NB4 (cell line): ENCODE measurements around the gene IGFBP3.

ENCODE experiments used
- DNase-seq: peaks from one replicate; pipeline ENCODE4 v3.0.0; 2010; ENCODE audit warnings: low read depth
- H3K4me3 ChIP-seq: one replicate; pipeline ENCODE4 v1.5.1; 2011; ENCODE audit warnings: mild to moderate bottlenecking, low read depth, low read length, moderate library complexity
- MYC ChIP-seq: IDR thresholded peaks from 2 replicates; pipeline ENCODE4 v1.6.1; 2011; ENCODE audit warnings: low read depth, low read length
- POLR2A ChIP-seq: IDR thresholded peaks from 2 replicates; pipeline ENCODE4 v1.6.1; 2011; ENCODE audit warnings: mild to moderate bottlenecking; ENCODE audit not compliant: insufficient read length; ENCODE audit errors: extremely low read depth
- TF ChIP-seq, protein P1 (sequence below): IDR thresholded peaks from 2 replicates; pipeline ENCODE4 v1.6.1; 2011; ENCODE audit warnings: low read depth, low read length
- TF ChIP-seq, protein P2 (sequence below): IDR thresholded peaks from one replicate; pipeline ENCODE4 v1.5.1; 2012; ENCODE audit warnings: low read depth, low read length

Gene IGFBP3

DNA sequence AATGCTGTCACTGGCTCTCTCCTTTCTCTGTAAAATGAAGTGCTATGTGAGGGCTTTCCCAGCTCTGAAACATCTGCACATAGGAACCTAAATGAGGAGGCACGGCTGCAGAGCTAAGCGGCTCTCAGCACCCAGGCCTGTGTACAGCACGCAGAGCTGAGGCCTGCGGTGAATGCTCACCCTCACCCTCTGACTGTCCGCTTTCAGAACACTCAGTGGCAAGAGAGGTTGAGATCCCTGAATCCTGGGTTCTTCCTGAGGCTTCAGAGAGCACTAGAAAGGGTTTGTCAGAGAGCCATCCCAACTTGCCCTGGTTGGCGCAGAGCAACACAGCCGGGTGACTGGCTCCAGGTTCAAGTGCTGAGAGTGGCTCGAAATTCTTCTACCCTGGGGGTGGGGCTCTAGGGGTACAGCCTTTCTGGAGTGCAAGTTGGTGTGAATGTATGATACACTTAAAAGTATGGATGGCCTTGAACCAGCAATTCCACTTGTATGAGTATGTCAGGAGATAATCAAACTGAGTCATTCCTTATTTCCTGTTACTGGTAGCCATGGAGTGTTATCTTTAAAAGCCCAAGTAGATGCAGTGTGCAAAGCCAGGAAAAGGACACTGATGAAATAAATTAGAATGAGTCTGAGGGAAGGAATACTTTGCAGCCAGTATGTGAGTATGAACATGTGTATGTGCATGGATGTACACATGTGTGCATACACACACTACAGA is 46.5 kb downstream of the IGFBP3 start:
- no peak for TF ChIP-seq POLR2A
- no peak for TF ChIP-seq MYC
- TF ChIP-seq, protein P1, sequence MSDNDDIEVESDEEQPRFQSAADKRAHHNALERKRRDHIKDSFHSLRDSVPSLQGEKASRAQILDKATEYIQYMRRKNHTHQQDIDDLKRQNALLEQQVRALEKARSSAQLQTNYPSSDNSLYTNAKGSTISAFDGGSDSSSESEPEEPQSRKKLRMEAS = no peak
- TF ChIP-seq, protein P2, sequence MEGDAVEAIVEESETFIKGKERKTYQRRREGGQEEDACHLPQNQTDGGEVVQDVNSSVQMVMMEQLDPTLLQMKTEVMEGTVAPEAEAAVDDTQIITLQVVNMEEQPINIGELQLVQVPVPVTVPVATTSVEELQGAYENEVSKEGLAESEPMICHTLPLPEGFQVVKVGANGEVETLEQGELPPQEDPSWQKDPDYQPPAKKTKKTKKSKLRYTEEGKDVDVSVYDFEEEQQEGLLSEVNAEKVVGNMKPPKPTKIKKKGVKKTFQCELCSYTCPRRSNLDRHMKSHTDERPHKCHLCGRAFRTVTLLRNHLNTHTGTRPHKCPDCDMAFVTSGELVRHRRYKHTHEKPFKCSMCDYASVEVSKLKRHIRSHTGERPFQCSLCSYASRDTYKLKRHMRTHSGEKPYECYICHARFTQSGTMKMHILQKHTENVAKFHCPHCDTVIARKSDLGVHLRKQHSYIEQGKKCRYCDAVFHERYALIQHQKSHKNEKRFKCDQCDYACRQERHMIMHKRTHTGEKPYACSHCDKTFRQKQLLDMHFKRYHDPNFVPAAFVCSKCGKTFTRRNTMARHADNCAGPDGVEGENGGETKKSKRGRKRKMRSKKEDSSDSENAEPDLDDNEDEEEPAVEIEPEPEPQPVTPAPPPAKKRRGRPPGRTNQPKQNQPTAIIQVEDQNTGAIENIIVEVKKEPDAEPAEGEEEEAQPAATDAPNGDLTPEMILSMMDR = no peak
- no peak overlapping the region for H3K4me3 ChIP-seq
- no peak for DNase-seq

- TF ChIP-seq, protein P2 = no peak
- no peak for DNase-seq
- H3K4me3 ChIP-seq = no peak overlapping the region
Observed at GRCh38 chr7:45873355-45873754, 47.7 kb downstream of the IGFBP3 start.

- TF ChIP-seq, protein P1 = no peak
- TF ChIP-seq MYC (no peak), POLR2A (no peak)
- TF ChIP-seq, protein P2 = no peak
- DNase-seq = no peak
Observed at GRCh38 chr7:45873035-45873354, 48.1 kb downstream of the IGFBP3 start, which contains the start of gene CCDC201. CCDC201 (minus strand) TSS chr7:45873082; CDS start chr7:45873007, 75 bp downstream.

GRCh38 chr7:45872116-45873034 is 48.7 kb downstream of the IGFBP3 start:
- no peak for DNase-seq
- TF ChIP-seq MYC (no peak), POLR2A (no peak)
- TF ChIP-seq, protein P2 = peak; percentile 71
- H3K4me3 ChIP-seq = no peak overlapping the region

More at GRCh38 chr7:45873035-45873354, 48.1 kb downstream of the IGFBP3 start, which contains the start of gene CCDC201:
- H3K4me3 ChIP-seq = no peak within 1 kb of the TSS

GRCh38 chr7:45869426-45869825 is 51.6 kb downstream of the IGFBP3 start:
- DNase-seq = no peak
- H3K4me3 ChIP-seq = no peak overlapping the region
- no peak for TF ChIP-seq POLR2A

DNA sequence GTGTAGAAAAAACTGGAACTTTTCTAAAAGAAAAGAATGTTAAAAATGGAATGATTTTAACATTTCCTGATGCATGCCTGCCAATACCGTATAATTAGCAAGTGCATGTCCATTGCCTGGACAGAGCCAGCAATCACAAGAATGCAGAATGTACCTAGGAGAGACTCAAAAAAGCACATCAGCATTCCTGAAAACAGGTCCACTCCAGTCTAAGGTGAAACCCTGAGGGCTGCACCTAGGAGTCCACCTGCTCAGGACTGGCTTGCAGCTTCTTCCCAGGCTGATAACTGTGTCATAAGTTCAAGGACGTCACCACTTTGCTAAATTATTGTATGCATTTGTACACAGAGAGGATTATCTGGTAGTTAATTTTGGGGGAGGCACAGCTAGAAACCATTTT is 53.6 kb downstream of the IGFBP3 start:
- TF ChIP-seq, protein P2 = no peak
- TF ChIP-seq, protein P1 = no peak
- TF ChIP-seq POLR2A (no peak), MYC (no peak)
- DNase-seq = no peak
- H3K4me3 ChIP-seq = no peak overlapping the region
